SK-N-DZ (cell line): ENCODE results near the gene ADGRG1.

ENCODE experiments used
- DNase-seq: peaks from one replicate; pipeline ENCODE4 v3.0.0-alpha.2; 2015; ENCODE audit warnings: low spot score

ADGRG1 gene

DNA sequence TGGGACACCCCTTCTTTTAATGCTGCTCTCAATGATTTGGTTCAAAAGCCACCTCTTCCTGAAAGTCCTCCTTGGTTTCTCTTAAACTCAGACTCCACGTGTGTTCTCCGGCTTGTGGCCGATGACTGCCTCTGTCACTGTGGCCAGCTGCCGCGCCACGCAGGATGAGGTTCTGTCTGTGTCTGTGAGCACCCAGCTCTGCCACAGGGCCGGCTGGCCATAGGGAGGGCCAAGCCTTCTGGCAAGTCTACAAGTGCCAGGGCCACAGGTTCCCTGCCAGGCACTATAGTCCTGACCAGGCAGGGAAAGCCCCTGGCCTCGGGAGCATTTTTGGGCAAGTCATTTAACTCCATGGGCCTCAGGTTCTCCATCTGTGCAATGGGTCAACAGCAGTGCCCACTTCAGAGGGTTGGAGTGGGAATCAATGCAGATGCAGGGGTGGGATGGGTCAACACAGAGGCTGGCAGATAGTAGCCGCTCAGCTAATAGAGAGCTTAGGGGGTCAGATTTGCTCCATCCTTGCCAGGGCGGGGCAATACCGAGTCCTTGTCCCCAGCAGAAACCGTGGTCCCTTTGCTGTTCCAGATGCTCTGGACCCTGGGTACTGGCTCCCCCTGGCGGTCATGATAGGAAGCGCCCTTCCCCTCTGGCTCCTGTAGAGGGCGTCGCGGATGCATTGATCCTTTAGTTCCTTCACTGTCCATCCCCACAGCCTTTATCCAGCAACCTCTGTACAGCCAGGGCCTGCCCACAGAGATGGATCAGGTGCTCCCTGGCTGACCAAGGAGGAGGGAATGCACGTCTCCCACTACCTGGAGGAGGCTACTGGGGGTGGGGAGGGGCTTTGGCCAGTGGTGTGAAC is 20.4 kb downstream of the ADGRG1 start:
- peak; percentile 81 for DNase-seq

DNA sequence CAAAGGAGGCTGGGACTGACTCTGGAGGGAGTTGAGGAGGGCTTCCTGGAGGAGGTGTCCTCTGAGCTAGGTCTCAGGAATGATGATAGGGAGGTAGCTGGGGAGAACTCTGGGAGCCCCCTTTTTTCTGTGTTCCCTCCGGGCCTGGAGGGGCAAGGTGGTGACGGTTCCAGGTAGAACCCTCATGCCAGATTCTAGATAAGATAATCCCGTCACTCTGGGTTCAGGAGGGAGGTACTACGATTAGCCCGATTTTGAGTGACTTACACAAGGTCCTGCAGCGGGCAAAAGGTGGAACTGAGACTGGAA is 21.0 kb downstream of the ADGRG1 start:
- no peak for DNase-seq

DNA sequence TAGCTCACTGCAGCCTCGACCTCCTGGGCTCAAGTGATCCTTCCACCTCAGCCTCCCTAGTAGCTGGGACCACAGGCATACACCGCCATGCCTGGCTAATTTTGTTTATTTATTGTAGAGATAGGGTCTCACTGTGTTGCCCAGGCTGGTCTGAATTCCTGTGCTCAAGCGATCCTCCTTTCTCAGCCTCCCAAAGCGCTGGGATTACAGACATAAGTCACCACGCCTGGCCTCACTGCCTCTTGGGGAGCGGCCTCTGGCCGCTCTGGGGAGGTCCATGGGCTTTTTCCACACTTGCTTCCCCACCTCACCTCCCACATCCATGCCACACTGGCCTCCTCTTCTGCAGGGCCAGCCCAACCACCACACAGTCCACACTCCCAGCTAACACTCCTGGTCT is 21.4 kb downstream of the ADGRG1 start:
- DNase-seq, result no peak

DNA sequence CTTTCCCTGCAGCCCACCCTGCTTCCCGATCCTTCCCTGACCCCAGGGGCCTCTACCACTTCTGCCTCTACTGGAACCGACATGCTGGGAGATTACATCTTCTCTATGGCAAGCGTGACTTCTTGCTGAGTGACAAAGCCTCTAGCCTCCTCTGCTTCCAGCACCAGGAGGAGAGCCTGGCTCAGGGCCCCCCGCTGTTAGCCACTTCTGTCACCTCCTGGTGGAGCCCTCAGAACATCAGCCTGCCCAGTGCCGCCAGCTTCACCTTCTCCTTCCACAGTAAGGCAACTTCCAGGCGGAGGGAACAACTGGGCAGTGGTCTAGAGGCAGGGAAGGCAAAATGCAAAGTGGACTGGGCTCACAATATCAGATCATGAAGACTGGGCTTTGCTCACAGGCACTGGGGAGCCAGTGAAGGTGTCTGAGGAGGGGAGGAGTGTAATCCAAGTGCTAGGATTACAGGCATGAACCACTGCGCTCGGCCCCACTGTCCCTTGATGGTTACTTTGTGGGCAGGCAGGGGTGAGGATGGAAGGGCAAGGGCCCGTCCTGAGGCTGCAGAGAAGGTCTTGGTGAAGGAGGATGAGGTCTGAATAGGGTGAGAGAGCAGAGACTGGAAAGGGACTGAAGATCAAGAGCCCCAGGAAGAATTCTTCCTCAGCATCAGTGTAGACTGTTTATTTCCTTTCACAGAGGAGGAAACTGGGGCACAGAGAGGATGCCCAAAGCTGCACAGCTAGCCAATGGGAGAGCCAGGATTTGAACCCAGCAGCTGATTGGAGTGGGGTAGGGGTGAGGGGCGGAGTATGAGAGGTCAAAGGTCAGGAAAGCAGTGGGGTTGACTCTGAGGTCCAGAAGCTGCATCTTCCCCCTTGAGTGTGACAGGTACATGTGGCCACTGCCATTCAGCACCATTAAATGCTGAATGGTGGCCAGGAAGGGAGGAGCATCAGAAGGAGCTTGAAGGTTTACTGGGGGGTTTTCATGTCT is 23.2 kb downstream of the ADGRG1 start:
- no peak for DNase-seq

GRCh38 chr16:57652695-57653471 is 24.5 kb downstream of the ADGRG1 start:
- no peak for DNase-seq

- DNase-seq, result no peak
Measured at GRCh38 chr16:57653936-57654335, 25.5 kb downstream of the ADGRG1 start.

GRCh38 chr16:57656342-57656955 is 28.0 kb downstream of the ADGRG1 start:
- no peak for DNase-seq

DNA sequence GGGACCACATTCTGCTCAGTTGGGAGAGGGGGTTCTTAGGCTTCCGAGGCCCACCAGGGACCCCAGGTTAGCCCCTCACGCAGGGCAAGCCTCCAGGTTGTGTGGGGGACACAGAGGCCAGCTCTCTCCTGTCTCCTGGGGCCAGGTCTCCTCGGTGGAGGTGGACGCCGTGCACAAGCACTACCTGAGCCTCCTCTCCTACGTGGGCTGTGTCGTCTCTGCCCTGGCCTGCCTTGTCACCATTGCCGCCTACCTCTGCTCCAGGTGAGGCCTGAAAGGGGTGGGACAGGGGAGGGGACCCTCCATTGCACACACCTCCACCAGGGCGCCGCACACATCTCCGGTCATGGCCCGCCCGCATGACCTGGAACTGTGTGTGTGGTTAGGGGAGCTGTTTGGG is 28.8 kb downstream of the ADGRG1 start:
- DNase-seq, result no peak

- no peak for DNase-seq
Measured at GRCh38 chr16:57658130-57658877, 29.9 kb downstream of the ADGRG1 start.

- no peak for DNase-seq
Measured at GRCh38 chr16:57658878-57659674, 30.6 kb downstream of the ADGRG1 start.

DNA sequence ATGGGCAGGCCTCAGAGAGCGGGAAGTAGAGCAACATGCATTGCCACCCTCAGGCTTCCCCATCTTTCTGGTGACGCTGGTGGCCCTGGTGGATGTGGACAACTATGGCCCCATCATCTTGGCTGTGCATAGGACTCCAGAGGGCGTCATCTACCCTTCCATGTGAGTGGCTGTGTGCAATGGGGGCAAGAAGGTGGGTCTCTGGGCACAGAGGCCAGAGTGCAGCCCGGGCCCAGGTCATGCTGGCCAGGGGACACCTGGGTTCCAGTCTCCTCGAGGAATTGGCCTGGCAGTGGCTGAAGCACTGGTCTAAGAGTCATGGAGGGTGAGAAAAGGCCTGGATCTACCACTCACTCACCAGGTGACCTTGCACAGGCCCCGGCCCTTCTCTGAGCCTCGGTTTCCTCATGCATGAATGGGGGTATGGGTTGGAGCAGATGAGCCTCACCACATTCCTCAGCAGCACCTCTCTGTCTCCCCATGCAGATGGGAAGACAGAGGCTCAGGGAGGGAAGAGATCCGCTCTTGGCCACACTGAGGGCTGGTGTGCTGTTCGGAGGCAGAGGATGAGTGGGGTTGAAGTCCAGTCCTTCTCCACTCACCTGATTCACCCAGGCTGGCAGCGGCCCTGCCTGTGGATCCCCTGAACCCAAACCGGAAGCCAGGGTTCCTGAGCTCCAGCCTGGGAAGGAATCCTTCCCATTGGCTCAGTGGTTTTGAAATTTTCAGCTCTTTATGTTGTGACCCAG is 32.5 kb downstream of the ADGRG1 start:
- no peak for DNase-seq

DNA sequence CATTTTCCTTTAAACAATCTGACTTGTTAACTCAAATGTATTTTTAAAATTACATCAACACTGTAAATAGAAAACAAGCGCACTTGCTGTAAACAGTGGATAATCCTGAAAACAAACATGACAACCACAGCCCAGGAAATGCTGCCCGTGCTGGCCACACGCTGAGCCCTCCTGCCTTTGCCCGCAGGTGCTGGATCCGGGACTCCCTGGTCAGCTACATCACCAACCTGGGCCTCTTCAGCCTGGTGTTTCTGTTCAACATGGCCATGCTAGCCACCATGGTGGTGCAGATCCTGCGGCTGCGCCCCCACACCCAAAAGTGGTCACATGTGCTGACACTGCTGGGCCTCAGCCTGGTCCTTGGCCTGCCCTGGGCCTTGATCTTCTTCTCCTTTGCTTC is 33.1 kb downstream of the ADGRG1 start:
- DNase-seq, result no peak

DNA sequence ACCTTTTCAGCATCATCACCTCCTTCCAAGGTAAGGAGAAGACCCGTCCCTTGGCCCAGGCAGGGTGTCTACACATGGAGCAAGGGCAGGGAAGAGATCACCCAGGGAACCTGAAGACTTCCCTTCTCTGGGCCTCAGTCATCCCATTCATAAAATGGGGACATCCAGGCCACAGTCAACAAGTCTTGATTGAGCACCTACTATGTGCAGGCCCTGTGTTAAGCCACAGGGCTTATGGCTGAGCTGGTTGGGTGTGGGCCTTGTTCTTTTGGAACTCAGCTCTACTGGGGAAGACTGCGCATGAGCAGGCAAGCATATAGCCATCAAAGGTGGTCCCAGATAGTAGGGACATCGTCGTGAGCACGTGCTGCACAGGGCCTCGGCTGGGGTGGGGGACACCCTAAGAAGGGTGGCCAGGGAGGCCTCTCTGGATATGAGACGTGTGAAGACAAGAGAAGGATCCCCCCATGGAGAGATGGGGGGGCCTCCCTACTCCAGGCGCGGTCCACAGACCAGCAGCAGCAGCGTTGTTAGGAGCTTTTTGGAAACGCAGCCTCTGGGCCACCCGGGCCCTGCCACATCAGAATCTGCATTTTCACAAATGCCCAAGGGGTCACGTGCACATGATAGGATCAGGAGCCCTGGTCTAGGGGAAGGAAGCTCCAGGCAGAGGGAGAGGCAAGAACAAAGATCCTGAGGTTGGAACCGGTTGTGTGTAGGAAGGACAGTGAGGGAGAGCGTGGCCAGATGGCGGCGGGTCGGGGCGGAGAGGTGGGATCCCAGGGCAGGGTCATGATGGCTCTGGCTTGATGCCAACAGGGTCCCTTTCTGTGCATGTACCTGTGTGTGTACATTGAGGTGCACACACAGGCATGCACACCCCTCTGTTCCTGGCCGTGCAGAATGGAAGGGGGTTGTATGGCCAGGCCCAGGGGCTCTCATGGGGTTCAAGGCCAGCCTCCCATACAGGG is 33.8 kb downstream of the ADGRG1 start:
- no peak for DNase-seq

- DNase-seq, result no peak
Measured at GRCh38 chr16:57663436-57663835, 35.0 kb downstream of the ADGRG1 start.

- DNase-seq, result no peak
Measured at GRCh38 chr16:57663917-57664661, 35.7 kb downstream of the ADGRG1 start.

- no peak for DNase-seq
Measured at GRCh38 chr16:57664662-57665025, 36.2 kb downstream of the ADGRG1 start.

- DNase-seq, result no peak
Measured at GRCh38 chr16:57665541-57665940, 37.1 kb downstream of the ADGRG1 start.
